AG08396 (cell line): ENCODE measurements around the gene IFNL1.
"Not testable (repeated sequence)": the region's sequence is repeated elsewhere in the genome, so short reads cannot be mapped to it uniquely, and the experiment has no call there.

Source experiments
- DNase-seq: peaks from one replicate; pipeline ENCODE4 v3.0.0; 2012; ENCODE audit warnings: low spot score, mixed read lengths

IFNL1 gene

GRCh38 chr19:39332738-39333137 is 36.5 kb downstream of the IFNL1 start:
- not testable (repeated sequence) for DNase-seq

DNA sequence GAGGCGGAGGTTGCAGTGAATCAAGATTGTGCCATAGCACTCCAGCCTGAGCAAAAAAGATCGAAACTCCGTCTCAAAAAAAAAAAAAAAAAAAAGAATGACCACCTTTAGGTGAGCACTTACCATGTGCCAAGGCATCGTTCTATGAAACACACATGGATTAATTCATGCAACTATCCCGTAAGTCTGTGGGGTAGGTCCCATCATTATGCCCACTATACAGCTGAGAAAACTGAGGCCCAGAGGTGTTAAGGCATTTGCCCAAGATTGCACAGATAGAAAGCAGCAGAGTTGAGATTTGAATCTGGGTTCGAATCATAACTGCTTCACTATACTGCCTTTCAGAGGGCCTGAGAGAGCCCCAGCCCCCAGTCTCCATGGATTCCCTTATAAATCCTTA is 37.3 kb downstream of the IFNL1 start:
- DNase-seq, result no peak

- DNase-seq, result no peak
Observed at GRCh38 chr19:39334444-39334976, 38.3 kb downstream of the IFNL1 start.

- DNase-seq, result no peak
Observed at GRCh38 chr19:39335168-39335548, 39.0 kb downstream of the IFNL1 start.

GRCh38 chr19:39336483-39336882 is 40.3 kb downstream of the IFNL1 start:
- no peak for DNase-seq

GRCh38 chr19:39339674-39340073 is 43.5 kb downstream of the IFNL1 start:
- DNase-seq, result no peak

GRCh38 chr19:39340156-39340555 is 43.9 kb downstream of the IFNL1 start:
- DNase-seq, result not testable (repeated sequence)

DNA sequence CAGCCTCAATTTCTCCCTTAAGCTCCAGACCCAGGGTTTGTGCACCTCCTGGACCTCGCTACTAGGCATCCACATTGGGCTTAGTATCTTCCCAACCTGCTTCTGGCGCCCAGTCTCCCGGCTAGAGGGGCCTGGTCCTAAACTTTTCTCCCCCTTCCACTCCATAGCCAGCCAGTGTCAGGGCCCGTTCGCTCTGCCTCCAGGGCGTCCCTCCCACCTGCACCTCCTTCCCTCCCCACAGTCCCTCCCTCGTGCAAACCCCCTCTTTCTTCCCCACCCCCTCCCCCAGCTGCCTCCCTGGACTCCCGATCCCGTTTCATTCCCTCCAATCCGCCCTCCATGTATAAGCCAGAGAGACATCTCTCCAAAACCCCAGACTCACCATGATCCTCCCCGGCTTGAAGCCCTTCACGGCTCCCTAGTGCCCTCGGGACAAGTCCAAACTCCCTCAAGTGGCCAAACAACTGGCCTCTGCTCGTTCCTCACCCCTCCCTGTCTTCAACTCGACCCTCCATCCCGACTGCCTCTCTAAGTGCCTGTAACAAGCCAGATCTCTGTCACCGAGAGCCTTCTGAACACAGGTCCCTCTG is 45.0 kb downstream of the IFNL1 start:
- peak; percentile 45 for DNase-seq

- DNase-seq, result peak; percentile 99
Observed at GRCh38 chr19:39341719-39342604, 45.8 kb downstream of the IFNL1 start, which contains the start of gene SAMD4B. TSS of gene SAMD4B (plus strand) at chr19:39342421. CDS start at chr19:39356894, 14,473 bp downstream.

- DNase-seq, result peak; percentile 51
Observed at GRCh38 chr19:39342647-39343305, 46.6 kb downstream of the IFNL1 start.

GRCh38 chr19:39345956-39346355 is 49.7 kb downstream of the IFNL1 start:
- DNase-seq, result no peak

DNA sequence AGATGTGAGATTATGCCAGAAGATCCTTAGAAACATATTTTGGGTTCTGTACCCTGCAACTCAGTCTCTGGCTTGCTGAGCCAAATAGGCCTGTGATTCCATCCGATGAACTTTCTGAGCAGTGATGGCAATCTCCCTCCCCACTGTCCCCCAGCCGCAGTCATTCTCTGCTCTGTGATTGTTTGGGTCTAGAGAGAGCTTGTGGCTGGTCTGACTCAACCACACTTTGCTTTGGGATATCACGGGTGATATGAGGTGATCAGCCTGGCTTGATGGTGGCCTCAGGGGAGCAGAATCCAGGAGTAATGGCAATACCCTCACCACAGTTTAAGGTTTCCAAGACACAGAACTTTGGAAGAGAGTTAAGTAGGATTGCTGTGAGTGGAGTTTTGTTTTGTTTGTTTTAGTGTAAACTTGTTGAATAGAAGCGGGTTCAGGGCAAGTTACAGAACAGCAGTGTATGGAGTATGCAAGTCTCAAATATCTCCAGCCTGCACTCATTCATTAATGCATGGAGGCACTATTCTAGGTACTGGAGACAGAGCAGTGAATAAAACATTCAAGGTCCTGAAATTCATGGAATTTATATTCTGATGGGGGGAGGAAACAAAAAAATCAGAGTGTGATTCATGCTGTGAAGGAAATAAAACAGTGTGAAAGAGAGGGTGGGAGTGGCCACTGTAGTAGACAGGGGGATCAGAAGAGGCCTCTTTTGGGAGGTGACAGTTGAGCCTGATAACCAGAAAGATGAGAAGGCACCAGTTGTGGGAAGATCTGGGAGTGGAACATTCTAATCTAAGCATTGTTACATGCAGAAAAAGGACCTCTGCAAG is 51.3 kb downstream of the IFNL1 start:
- no peak for DNase-seq
